22Rv1 (cell line): ENCODE results near the gene PAMR1.

Experiments used
- ZFX ChIP-seq: fragments of 450-650 bp; IDR thresholded peaks from 2 replicates; pipeline ENCODE4 v1.6.1; 2017; ENCODE audit warnings: antibody characterized with exemption, borderline replicate concordance
- TF ChIP-seq, protein P1 (sequence below): fragments of 450-650 bp; IDR thresholded peaks from 2 replicates; pipeline ENCODE4 v1.5.1; 2017; ENCODE audit warnings: mild to moderate bottlenecking

GRCh38 chr11:35414311-35414710 is 111.1 kb downstream of the PAMR1 start:
- TF ChIP-seq, protein P1, sequence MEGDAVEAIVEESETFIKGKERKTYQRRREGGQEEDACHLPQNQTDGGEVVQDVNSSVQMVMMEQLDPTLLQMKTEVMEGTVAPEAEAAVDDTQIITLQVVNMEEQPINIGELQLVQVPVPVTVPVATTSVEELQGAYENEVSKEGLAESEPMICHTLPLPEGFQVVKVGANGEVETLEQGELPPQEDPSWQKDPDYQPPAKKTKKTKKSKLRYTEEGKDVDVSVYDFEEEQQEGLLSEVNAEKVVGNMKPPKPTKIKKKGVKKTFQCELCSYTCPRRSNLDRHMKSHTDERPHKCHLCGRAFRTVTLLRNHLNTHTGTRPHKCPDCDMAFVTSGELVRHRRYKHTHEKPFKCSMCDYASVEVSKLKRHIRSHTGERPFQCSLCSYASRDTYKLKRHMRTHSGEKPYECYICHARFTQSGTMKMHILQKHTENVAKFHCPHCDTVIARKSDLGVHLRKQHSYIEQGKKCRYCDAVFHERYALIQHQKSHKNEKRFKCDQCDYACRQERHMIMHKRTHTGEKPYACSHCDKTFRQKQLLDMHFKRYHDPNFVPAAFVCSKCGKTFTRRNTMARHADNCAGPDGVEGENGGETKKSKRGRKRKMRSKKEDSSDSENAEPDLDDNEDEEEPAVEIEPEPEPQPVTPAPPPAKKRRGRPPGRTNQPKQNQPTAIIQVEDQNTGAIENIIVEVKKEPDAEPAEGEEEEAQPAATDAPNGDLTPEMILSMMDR = no peak
- TF ChIP-seq ZFX = no peak
